ENCODE results near the gene LAMA2. TPM values are rescaled to one million over a fixed set of nuclear protein-coding genes. Genes with fewer than 3 reads are reported as not detected.

LAMA2 gene
- total and polyA plus RNA-seq, 2 experiments from 2014 or later: 0.91 to 6.4 TPM

GRCh38 chr6:128855581-128856085 is 27.3 kb upstream of the LAMA2 start:
- H3K36me3 Mint-ChIP-seq (ENCODE audit: low read depth): no peaks in the 10 kb centered on the region
- Histone ChIP-seq H3K9me2 (ENCODE audit: insufficient read depth) (no peaks in the 10 kb centered on the region), H3K4me2 (no peak overlapping the region), H3K27ac (ENCODE audit: low read depth) (no peak overlapping the region), H3K36me3 (ENCODE audit: insufficient read depth) (no peaks in the 10 kb centered on the region; the same call in 1 of the 2 replicates), H3K27me3 (ENCODE audit: insufficient read depth) (no peaks in the 10 kb centered on the region), H3K4me1 (ENCODE audit: insufficient read depth) (no peaks in the 10 kb centered on the region), H2AFZ (no peak overlapping the region), H3K4me3 (no peak overlapping the region), H4K20me1 (replicated peaks; ENCODE audit: insufficient read depth) (no peaks in the 10 kb centered on the region), H3K79me2 (replicated peaks; ENCODE audit: insufficient read depth) (no peaks in the 10 kb centered on the region), H3F3A (replicated peaks; ENCODE audit: low read depth) (no peaks in the 10 kb centered on the region)
- no peak overlapping the region for H3K4me3 Mint-ChIP-seq
- TF ChIP-seq ETS1 (IDR thresholded peaks at IDR 0.05) (no peak), NANOG (IDR thresholded peaks at IDR 0.05; ENCODE audit: borderline replicate concordance) (no peak), ZNF114 (CRISPR knock-in tag; IDR thresholded peaks at IDR 0.05) (no peak), CTCF (conservative IDR thresholded peaks at IDR 0.05; ENCODE audit: low read depth in 2 of 2) (no peak), REST (IDR thresholded peaks at IDR 0.05; ENCODE audit: unreplicated experiment) (no peak), CREB1 (CRISPR knock-in tag; IDR thresholded peaks at IDR 0.05; ENCODE audit: low read depth) (no peak), JUNB (IDR thresholded peaks at IDR 0.05; ENCODE audit: unreplicated experiment) (no peak), ZNF462 (CRISPR knock-in tag; IDR thresholded peaks at IDR 0.05) (no peak)
- ATAC-seq: no peak
- no peak overlapping the region for H3K27ac Mint-ChIP-seq
- no peaks in the 10 kb centered on the region for H3K27me3 Mint-ChIP-seq (ENCODE audit: insufficient read depth, low read depth, poor library complexity)
- no peak for DNase-seq (ENCODE audit: low spot score)
- peaks cover under 1% of the 10 kb centered on the region for H3K9me3 Mint-ChIP-seq
- H3K4me1 Mint-ChIP-seq: no peaks in the 10 kb centered on the region
